ENCODE results near the gene CNOT6. TPM values are rescaled to one million over a fixed set of nuclear protein-coding genes. Genes with fewer than 3 reads are reported as not detected.

Gene CNOT6
- total RNA-seq, 4 donors from 2014 or later = 11.0 to 17.8 (median 15.0) TPM

- Histone ChIP-seq H3K9me3 (no peaks in the 10 kb centered on the region), H3K4me3 (no peak overlapping the region), H3K27me3 (peaks cover 14% of the 10 kb centered on the region), H3K4me1 (no peaks in the 10 kb centered on the region), H3K27ac (no peak overlapping the region), H3K36me3 (no peaks in the 10 kb centered on the region)
- WGBS = 100% methylated on average over 2 of the region's 25 CpGs
- TF ChIP-seq POLR2AphosphoS5 (IDR thresholded peaks at IDR 0.05) = no peak
- no peak for TF ChIP-seq EP300 (IDR thresholded peaks at IDR 0.05)
- DNase-seq (ENCODE audit: low spot score in 2 of 2) = no peak
These were observed 131.8 kb downstream of the CNOT6 start for GRCh38 chr5:180625791-180626660.

- Histone ChIP-seq H3K27ac (no peak overlapping the region), H3K4me3 (no peak overlapping the region), H3K4me1 (no peaks in the 10 kb centered on the region), H3K36me3 (no peaks in the 10 kb centered on the region), H3K9me3 (no peaks in the 10 kb centered on the region), H3K27me3 (peaks cover 11% of the 10 kb centered on the region)
- WGBS = 48% methylated on average over 12 of the region's 15 CpGs
- DNase-seq (ENCODE audit: low spot score in 2 of 2) = no peak
- no peak for TF ChIP-seq EP300 (IDR thresholded peaks at IDR 0.05)
- TF ChIP-seq POLR2AphosphoS5 (IDR thresholded peaks at IDR 0.05) = no peak
- no peak for TF ChIP-seq POLR2A (IDR thresholded peaks at IDR 0.05)
- TF ChIP-seq CTCF (IDR thresholded peaks at IDR 0.05) = no peak
These were observed 132.6 kb downstream of the CNOT6 start for GRCh38 chr5:180626661-180627385.

GRCh38 chr5:180627386-180628120 is 133.4 kb downstream of the CNOT6 start:
- Histone ChIP-seq H3K36me3 (no peaks in the 10 kb centered on the region), H3K27ac (no peak overlapping the region), H3K9me3 (no peaks in the 10 kb centered on the region), H3K4me1 (no peaks in the 10 kb centered on the region), H3K27me3 (peaks cover 17% of the 10 kb centered on the region), H3K4me3 (no peak overlapping the region)
- no peak for TF ChIP-seq CTCF (IDR thresholded peaks at IDR 0.05)
- no peak for TF ChIP-seq EP300 (IDR thresholded peaks at IDR 0.05)
- no peak for TF ChIP-seq POLR2AphosphoS5 (IDR thresholded peaks at IDR 0.05)
- TF ChIP-seq POLR2A (IDR thresholded peaks at IDR 0.05) = no peak
- WGBS = 84% methylated on average over 9 of the region's 12 CpGs
- DNase-seq (ENCODE audit: low spot score in 2 of 2) = no peak

Other genes starting within 250 kb of the CNOT6 start
- 10 to 100 TPM; 17.6 to 21.8 (median 19.5) TPM for gene MAPK9, start 202.3 kb upstream of the CNOT6 start, total RNA-seq
- gene GFPT2, start 141.0 kb upstream of the CNOT6 start, total RNA-seq = 1 to 10 TPM; 2.9 to 6.9 (median 4.3) TPM
- gene SCGB3A1, start 97.1 kb downstream of the CNOT6 start, total RNA-seq = 1 to 10 TPM in 3 of 4 donors, not detected in 1; 2.2 to 7.8 (median 4.1) TPM
- 1 to 10 TPM in 3 of 4 donors, under 1 TPM in 1; 0.79 to 8.9 (median 1.4) TPM for gene FLT4, start 155.2 kb downstream of the CNOT6 start, total RNA-seq
- gene OR2Y1, start 245.7 kb downstream of the CNOT6 start, total RNA-seq = not detected

All from suprapubic skin (tissue), 4 donors.